NK-92 treated with Interleukin-12 subunit alpha and Interleukin-12 subunit beta, amount 100 ng/mL, for 24 hours (cell line): ENCODE data around the gene AGBL1.
"Not testable (repeated sequence)": the region's sequence is repeated elsewhere in the genome, so short reads cannot be mapped to it uniquely, and the experiment has no call there.

Source experiments
- DNase-seq: peaks from one replicate; lab custom pipeline; 2025; lab: John Stamatoyannopoulos, UW

The AGBL1 gene

DNA sequence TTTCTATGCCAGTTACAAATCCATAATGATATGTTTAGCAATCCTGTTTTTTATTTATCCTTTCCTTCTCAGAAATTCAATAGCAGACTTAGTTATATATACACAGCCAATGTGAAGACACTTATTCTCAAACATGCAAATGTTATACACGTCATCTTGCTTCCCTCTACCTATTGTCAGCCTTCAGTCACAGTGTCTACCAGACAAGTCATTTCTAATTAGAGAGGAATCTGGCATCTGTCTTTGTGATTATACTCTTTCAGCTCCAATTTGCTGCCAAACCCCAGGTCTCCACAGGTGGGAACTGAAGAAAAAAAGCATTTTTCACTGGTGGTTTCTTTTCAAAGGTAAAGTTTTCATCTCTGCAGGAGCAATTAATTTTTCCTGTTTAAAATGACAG, 793.1 kb downstream of the AGBL1 start:
- no peak for DNase-seq

DNA sequence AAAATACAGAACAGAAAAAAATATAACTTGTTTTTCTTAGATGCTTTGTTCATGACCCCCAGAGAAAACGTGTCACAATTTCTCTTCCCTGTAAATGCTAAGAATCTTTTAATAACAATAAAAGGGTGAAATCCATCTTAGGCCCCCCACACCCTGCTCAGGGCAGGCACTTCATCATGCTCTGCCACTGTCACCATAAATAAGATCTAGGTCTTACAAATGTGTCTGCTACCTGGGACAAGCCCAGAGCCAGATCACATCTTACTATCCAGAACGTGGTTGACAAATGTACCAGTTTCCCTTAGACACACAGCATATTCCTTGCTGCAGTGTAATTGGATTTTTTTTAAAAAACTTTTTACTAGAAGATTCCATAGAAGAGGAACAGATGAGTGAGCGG, 795.4 kb downstream of the AGBL1 start:
- DNase-seq, result no peak

DNA sequence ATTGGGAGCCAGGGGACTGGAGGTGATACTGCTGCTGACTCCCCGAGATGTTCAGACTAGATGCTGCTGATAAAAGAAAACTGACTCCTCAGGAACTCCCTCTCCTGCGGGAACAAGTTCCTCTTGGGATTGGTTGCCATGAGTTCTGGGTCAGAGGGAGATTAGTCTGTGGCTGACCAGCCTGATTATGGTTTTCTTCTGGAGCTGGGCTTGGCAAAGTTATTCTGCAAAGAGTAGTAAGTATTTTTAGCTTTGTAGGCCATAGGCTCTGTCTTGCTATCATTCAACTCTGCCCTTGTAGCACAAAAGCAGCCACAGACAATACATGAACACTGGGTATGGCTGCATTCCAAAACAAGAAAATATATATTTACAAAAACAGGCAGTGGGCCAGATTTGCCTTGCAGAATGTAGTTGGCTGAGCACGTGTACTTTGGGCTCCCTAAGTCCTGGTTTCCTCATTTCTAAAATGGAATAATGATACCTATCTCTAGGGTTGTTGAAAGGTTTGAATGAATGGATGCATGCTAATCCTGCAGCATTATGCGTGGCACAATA, 796.8 kb downstream of the AGBL1 start:
- no peak for DNase-seq

DNA sequence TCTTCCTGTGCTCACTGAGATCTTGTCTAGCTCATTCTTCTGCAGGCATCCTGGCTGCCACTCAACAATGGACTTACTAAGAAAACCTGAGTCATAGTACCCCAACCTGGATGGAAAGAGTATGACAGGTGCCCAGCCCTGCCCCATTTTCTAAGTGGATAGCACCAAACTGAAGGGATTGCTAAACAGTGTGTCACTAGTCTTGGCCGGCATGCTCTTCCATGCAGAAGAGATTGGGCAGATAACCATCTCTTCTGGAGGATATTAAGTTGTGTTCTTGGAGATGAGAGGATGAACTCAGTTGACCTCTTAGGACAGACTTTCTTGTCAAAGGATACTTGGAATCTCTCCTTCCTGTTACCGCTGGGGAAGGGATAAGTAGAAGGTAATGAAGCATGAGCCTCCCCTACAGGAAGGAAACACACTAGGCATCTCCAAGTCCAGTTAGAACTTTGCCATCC, 797.5 kb downstream of the AGBL1 start:
- no peak for DNase-seq

DNA sequence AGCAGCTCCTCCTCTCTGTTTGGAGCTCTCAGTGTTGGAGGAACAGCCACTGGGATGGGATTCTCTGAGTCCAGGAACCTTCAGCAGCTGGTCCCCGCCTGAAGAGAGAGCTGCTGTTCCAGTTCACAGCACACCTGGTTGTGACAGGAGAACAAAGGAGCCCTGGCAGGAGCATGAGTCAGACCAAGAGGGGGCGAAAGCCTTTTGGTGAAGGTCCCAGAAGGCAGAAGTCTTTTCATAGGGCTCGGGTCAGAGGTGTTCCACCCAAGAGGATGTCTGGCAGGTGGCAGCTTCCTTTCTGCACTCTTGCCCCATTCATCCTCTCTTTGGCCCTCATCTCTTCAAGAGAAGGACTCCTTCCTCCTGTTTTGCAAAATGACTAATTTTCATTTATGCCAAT, 799.2 kb downstream of the AGBL1 start:
- not testable (repeated sequence) for DNase-seq

DNA sequence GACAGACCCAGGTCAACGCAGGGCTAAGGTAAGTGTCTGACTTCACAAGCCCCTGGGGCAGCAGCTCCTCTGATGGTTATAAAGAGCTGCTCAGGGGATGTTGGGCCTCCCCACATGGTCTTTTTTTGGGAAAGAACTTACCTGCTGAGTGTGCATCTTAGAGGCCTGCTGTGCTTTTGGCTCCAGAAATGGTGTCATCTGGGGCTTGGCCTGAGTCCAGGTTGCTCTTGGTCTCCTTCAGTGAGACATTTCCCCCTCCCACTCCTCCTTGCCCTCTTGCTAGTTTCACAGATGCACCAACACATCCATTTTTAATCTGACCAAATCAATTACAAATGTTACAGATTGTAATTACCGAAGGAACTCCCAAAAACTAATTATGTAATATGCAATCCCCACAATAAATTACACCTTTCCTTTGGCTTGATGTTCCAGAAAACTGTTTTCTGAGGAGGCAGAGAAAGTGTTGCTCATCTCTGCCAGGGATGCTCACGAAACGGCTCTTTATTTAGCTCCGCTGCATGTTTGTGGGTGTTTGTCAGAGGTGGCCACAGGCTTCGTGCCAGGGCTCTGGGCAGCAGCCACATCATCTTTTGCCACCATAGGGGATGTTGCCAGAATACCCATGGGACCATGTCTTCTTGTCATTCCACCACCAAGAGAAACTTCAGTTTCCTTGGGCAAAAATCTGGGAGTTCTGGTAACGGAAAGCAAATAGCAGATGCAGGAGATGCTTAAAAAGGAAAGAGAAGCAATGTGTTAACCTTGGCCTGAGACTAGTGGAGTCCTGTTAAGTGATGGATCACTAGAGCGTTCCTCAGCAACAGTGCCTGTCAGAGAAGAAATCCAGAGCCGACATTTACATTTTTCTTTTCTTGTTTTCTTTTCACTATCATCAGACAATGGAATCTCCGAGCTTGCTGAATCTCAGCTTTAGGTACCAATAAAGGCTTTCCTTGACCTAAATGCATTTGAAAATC, 799.9 kb downstream of the AGBL1 start:
- no peak for DNase-seq

DNA sequence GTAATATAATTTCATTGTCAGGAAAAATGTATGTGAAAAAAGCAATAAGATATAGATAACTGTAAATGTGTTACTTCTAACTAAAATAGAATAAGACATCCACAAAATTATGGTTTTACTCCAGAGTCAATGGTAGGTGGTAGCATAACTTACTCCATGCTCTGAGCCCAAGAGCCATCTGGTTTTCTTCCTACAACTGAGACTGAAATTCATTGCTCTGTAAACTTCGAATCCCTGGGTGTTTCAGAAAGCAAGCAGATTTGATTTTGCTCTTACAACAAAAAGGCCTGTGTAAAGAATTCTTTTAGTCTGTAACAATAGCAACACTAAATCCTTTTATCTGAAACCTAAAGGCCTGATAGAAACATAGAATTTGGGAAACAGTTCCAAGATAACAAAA, 805.9 kb downstream of the AGBL1 start:
- no peak for DNase-seq

DNA sequence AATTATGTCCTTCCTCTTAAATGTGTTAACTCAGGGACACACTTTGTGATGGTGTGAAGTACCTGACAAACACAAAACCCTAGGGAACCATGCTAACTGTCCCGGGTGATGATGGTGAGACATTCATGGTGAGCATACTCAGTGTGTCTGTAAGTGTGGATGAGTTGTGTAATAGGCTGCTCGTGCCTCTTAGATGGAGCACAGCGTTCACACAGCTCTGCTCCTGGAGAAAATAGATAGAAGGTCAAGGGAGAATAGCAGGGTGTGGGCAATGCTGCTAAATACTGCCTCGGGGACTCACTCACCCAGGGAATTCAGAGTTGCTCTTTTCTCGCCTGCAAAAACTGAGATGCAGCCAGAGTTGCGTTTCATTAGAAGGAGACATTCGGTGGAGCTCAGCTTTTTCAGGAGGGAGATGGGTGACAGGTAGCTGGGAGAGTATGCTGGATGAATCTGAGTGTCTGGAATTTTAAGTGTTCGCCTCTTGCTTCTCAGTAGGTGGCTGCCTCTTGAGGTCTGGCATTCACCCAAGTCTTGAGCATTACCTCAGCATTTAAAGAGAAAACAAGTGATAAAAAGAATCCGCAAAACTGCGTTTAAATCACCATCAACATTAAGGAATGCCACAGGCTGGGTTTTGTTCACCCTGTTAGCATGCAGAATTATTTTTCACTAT, 813.2 kb downstream of the AGBL1 start:
- DNase-seq, result no peak

DNA sequence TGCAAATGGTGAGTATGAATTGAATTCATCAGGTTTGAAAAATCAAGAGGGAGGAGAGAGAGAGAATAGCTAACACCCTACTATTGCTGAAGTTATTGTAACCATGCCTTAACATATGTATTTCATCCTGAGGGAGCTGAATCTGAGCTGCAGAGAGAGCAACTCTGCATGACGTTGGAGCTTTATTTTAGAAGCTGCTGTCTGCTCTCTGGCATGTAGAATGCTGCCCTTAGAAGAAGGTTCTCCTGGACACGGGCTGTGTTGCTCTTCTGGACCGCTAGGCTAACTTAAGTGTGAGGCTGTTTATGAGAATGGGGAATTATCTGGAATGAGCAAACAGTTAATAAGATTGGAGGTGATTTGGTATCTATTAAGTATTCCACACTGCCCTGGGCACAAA, 814.6 kb downstream of the AGBL1 start:
- DNase-seq, result no peak

DNA sequence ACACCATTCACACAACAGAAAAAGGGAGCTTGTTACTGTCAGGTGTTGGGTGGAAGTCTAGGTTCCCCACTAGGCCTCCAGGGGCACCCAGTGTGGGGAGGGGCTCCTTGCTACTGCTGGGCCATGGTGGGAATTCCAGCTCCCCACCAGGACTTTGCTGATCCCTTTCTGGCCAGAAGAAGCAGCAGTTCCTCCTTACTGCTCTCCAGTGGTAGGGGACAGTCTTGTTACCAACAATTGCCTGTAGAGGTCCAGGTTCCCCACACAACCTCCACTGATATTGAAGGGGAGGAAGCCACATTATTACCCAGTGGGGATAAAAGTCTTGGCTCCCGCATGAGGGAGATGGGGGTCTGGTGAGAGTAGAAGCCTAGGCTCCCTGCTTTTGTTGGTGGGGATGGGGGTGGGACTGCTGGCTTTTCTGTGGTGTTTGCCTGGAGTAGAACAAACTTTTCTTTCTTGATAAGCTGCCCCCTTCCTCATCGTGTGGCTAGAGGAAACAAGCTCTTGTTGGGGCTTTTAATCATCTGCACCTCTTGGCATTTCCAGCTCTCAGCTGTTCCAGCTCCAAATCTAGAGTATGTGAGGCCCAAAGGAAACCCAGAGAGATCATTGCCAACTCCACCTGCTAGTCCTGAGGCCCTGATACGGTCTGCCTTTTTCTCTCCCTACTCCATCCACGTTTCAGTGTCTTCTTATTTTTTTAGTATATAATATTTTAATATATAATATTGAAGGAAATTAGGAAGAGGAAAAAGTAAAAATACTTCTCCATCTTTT, 824.2 kb downstream of the AGBL1 start:
- DNase-seq, result no peak

DNA sequence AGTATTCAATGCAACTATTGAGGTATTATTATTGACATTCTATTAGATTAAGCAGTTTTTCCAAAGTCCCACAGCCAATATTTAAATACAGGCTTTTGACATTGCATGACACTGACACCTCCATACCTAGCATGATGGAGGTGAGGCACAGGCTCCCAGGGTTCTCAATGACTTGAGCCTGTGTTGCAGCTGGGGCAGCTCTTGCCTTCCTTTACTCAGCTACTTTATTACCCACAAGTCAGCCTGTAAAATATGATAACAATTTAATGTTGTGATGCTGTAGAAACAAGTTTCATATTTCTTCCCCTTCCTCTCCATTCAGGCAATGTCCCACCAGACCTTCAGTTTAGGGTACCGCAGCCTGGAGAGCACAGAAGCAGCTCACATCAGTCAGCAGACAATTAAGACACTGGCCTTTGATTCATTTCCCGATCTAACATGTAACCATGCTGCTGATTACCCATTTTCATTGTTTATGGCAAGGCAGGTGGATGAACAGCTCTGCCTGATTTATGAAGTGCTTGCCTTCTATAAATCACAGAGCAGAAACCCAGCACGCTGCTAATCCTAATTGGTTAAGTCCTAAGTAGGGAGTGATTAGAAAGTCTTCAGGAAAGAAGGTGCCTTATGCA, 826.1 kb downstream of the AGBL1 start:
- DNase-seq, result no peak

DNA sequence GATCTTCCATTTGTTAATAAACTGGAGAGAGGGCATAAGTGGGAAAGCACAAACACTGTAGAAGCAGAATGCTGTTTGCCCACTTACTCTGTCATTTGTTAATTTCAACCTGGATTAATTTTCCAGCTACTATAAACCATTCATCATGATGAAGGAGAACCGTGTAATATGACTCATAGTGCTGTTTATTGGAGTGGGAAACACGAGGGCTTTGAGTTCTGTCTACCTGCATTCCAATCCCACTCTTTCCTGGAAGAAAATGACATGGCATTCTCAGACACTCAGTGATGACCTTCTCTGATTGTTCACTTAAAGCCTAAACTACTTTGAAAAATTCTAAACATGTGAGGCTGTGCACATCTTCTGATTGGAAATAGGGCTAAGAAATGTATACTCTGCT, 826.7 kb downstream of the AGBL1 start:
- DNase-seq, result no peak

DNA sequence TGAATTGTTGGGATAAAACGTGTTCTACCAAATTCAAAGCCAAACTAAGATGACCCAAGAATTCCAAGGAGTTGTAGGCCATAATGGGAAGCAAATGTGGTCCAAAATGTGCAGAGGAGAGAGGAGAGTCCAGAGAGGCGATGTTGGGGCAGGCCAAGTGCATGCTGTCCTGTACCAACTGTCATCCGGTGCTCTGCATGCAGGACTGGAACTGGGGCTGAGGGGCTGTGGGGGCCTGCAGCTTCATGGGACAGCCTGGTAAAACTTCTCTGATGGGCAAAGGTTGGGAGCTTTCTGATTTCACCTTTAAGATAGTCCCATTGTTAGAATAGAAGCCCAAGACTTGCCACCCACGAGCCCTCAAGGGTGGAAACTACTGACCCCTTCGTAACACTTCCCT, 831.4 kb downstream of the AGBL1 start:
- no peak for DNase-seq

DNA sequence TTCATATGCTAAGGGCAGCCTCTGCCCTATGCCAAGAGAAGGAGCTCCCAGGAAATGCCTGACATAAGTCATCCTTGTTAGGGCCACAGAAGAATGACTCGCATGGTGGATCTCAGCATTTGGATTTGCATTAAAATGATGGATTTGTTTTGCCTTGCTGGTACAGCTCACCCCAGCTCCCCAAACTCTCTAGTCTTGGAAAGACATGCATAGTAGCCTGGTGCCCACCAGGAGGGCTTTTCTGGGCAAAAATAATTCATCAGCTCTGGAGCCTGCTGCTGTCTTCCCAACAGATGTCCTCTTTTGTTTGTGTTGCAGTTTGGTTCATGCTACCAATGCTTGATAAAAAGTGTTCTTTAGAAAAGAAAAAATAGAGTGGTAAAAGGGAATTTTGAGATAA, 833.0 kb downstream of the AGBL1 start:
- no peak for DNase-seq

DNA sequence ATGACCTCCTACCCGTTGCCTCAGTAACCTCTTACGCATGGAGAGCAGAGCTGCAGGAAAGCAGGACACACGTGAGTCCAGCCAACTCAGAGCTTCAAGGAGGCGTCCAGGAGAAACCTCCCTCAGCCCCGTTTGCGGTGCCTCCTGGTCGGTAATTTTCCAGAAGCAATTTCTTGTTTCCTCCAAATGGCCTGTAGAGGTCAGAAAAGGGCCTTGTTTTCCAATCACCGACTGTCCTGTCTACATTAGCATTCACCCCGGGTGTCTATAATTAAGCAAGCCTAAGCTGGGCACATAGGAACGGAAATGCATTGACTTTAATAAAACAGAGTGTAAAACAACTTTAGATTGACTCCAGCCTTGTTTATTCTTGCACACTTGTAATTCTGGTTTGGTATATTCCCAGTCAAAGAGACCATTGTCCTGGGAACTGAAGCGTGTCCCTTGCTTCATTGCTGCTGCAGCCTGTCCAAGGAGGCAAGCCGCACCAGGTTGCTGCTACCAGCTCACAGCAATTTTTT, 836.2 kb downstream of the AGBL1 start:
- DNase-seq, result no peak

DNA sequence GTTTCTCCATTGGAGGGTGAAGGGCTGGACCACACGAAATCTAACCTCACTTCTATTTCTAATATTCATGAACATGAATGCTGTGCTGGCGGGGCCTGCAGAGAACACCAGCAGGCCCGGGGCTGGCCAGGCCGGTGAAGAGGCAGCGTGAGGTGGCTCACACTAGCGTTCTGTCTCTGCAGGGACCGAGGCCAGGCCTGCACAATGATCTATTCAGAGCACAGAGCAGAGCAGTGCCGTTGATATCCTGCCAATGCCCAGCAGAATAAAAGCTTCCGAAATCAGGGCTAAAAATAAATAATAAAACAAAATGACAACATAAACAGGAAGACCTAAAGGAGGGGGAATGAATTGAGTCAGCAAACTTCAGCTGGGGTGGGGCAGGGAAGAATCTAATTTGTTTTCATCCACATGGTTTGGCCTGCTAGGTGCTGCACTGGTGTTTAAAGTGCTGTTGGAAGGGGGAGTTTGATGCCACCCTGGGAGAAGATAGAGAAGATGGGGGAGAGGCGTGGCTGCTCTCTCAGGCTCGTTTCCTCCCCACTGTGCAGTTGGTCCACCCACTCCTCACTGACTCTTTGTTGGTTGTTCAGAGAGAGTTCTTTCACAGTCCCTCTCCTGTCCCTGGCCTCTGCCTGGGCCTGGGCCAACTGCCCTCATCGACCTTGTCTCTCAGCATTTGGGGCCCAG, 837.1 kb downstream of the AGBL1 start:
- no peak for DNase-seq

DNA sequence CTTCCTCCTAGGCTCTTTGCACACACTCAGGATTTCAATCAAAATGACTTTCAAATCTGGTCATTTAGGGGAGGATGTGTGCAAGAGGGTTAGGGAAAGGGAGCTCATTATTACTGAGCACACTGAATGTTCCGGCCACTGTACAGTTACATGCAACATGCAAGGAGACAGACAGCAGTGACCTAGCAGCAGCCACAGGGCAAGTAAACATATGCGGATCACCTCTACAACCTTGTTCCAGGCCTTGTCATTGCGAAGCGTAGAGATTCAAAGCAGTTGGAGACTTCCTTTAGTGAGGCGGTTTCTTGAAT, 837.6 kb downstream of the AGBL1 start:
- no peak for DNase-seq

DNA sequence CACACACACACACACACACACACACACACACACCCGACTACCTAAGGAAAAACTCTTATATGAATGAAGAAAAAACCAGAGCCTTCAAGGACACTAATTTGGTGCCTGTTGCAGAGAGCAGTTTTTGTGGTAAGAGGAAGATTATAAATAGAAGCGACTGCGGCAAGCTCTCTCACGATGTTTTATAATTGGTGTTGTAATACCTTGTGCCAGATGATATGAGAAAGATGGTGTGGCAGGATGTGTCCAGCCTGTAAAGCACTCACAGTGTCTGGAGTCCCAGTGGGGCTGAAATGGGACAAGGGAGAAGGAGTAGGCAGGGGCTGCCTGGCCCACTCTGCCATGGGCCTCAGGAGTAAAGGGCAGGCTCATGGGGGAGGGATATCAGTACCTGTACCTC, 839.9 kb downstream of the AGBL1 start:
- DNase-seq, result no peak

DNA sequence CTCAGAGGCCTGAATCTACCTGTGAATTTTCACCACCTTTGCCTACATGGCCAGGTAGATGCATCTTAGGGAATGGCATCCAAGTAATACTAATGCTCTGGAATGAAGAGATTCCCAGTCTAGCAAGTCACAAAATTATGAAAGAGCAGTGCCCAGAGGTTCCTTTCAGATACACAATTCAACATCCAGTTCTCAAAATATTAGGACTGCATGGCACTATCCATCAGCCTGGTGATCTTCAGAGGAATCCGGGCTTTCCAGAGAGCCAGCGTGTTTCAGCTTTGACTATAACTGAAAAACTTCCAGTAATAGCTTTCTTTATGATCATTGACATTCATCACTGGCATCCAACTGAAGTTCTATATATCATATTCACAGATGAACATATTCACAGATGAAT, 849.8 kb downstream of the AGBL1 start:
- no peak for DNase-seq

DNA sequence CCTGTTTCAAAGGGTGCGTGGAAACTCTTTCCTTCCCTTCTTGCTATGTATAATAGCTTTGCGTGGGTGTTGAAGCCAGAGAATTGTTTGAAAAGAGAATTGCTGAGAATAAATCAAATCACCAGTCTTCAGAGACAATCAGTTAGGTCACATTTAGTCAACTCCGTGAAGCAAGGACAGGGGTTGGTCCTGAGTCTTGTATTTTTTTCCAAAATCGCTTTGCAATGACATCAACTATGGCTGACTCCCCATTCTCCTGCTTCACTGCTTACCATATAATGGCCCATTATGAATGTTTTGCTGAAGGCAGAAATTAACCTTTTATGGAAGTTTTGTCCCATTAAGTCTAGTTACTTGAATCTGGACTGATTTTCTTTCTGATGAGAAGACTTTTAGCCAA, 852.8 kb downstream of the AGBL1 start:
- DNase-seq, result no peak

DNA sequence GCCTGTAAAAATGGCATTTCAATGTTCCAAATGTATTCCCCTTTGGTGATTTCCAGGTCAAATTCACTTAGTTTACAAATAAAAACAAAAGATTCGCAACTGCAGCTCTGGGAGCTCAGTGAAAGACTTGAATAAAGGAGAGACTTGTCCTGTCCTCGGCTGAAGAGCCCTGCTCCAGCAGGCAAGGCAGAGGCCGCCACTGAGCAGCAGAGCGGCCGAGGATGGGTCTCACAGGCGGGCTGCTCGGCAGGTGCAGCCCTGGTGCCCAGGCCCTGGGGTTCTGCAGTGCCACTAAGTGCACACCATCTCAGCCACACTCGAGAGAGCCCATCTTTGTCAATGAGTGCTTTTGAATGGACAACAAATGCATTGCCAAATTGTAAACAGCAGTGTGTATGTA, 856.2 kb downstream of the AGBL1 start:
- DNase-seq, result no peak
